Erythroblast (primary cell): Measurements from ENCODE around the gene SLC18A2.

Experiments used
- GATA1 ChIP-seq: IDR thresholded peaks from 2 replicates; pipeline ENCODE4 v1.6.1; 2011; ENCODE audit warnings: low read depth, mild to moderate bottlenecking, control low read depth, low read length, moderate library complexity
- POLR2A ChIP-seq: IDR thresholded peaks from 2 replicates; pipeline ENCODE4 v1.6.1; 2011; ENCODE audit warnings: mild to moderate bottlenecking, low read length

DNA sequence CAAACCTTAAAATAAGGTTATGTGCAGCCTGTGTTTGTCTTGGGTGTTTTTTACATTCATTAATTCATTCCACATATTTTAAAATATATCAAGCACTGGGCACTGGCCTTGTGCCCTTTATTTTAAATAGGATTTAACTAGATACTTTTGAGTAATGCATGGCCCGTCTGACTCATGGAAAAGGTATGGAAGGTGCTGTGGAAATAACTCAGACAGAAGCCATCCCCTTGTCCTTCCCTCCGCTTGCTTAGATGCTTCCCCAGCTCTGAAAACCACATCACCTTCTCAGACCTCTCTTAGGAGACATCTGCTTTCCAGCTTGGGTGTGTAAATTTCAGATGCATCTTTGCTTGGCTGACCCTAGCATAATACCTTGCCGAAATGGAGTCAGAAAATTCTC lies 30.5 kb downstream of the SLC18A2 start:
- no peak for TF ChIP-seq POLR2A
- TF ChIP-seq GATA1 = no peak
